ENCODE measurements around the gene ASB12. TPM values are rescaled to one million over a fixed set of nuclear protein-coding genes. Genes with fewer than 3 reads are reported as not detected.

Gene ASB12
- total RNA-seq, 1 donor from 2014 or later, result 0.14 TPM

DNA sequence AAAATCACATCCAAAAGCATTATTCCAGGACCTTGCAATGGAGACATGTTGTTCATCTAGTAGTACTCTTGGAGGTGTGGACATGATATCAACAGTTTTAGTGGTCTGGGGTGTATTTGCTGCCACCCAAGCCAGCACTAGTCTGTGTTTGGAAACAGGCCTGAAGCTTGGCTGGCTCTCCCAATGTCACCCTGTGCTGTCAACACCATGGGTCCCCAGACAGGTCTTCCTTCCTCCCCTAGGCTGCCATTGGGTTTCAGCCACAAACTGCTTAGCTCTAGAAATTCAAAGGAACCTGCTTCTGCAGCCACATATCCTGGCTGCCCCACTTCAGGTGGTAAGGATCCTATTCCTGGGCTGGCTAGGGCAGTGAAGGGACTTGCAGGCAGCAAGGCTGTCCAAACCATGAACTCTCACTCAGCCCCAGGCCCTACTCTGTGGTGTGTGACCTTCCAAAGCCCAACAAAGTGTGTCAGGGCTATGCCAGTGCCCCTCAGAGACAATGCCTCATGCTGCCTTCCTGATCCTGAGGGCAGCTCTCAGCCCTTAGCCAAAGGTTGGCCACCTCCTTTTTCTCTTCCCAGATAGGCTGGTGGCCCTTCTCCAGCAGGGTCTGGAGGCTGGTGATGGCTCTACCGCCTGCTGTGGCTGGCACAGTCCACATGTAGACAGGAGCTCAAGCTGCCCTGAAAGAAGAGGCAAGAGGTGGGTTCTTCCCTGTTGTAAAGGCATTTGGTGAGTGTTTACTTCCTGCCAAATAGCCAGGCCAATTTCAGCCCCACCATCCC, 43.2 kb downstream of the ASB12 start:
- no peak for DNase-seq (ENCODE audit: low spot score)

DNA sequence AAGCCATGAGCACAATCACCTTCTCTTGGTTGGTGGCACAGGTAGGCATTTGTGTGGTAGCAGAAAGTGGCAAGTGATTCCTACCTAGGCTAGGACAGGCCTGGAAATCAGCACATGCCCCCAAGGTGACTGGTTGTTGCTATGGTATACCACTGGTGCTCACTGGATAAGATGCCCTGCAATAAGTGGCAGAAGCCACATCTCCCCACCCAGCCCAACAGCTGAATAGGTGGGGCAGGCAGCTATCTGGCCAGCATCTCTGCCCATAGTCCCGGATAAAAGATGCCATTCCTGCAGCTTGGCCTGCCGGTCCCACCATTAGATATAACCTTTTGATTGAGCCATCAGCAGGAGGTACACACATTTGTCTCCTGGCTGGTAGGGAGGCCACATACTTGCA, 46.0 kb downstream of the ASB12 start:
- DNase-seq (ENCODE audit: low spot score), result peak; percentile 2

DNA sequence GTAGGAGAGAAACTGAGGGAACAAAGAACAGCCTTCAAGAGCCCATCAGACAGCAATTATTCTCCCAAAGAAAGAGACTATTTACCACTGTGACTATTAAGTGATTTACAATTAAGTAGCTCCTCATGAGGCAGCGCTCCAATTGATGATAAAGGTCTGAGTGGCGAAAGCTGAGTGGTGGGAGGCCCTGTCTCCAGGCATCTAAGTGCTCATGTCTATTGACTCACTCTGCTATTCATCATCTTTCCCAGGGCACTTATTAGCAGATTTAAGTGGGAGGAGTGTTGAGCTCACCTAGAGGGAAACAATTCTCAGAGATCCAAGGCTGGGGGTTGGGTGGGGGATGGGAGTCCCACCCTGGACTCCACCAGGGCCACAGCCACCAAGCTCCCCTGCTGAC, 48.2 kb downstream of the ASB12 start:
- no peak for DNase-seq (ENCODE audit: low spot score)

GRCh38 chrX:64176876-64177275, 53.5 kb downstream of the ASB12 start:
- DNase-seq (ENCODE audit: low spot score), result no peak

Other genes starting within 250 kb of the ASB12 start
- 6.0 TPM for gene AMER1, start 24.9 kb downstream of the ASB12 start, total RNA-seq
- gene MTMR8, start 164.8 kb upstream of the ASB12 start, total RNA-seq, result 3.4 TPM

Measured in mucosa of gallbladder (tissue), 1 donor.